ENCODE measurements around the gene EFCAB6.

DNA sequence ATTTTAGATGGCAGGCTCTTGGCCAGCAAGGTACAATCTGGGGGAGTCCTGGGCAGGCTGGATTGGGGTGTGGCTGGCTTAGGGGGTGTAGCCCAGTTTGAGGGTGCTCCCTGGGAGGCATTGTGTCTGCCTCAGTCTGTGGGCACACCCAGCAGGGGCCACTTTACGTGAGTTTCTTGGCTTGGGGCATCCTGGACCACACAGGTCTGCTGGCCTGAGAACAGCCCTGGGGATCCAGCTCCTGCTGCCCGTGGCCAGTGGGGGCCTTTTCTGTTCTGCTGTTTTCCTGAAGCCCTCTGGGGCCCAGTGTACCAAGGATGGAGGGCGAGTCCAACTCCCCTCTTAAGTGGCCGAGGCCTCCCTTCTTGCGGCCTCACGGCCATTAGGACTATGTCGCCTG lies 328.4 kb downstream of the EFCAB6 start:
- TF ChIP-seq ESRRG (CRISPR knock-in tag; IDR thresholded peaks at IDR 0.05) (no peak), PPARA (CRISPR knock-in tag; IDR thresholded peaks at IDR 0.05; ENCODE audit: borderline replicate concordance) (no peak), ZNF8 (CRISPR knock-in tag; IDR thresholded peaks at IDR 0.05) (no peak), ZFP30 (CRISPR knock-in tag; IDR thresholded peaks at IDR 0.05) (no peak), BACH2 (CRISPR knock-in tag; IDR thresholded peaks at IDR 0.05; ENCODE audit: borderline replicate concordance) (no peak), ARNTL (CRISPR knock-in tag; IDR thresholded peaks at IDR 0.05; ENCODE audit: borderline replicate concordance, low read depth) (no peak), TOX (CRISPR knock-in tag; IDR thresholded peaks at IDR 0.05; ENCODE audit: borderline replicate concordance) (no peak), ZFP3 (CRISPR knock-in tag; IDR thresholded peaks at IDR 0.05) (no peak), CSDC2 (CRISPR knock-in tag; IDR thresholded peaks at IDR 0.05) (no peak), RARB (CRISPR knock-in tag; IDR thresholded peaks at IDR 0.05) (no peak)
- TF ChIP-seq, protein P1, sequence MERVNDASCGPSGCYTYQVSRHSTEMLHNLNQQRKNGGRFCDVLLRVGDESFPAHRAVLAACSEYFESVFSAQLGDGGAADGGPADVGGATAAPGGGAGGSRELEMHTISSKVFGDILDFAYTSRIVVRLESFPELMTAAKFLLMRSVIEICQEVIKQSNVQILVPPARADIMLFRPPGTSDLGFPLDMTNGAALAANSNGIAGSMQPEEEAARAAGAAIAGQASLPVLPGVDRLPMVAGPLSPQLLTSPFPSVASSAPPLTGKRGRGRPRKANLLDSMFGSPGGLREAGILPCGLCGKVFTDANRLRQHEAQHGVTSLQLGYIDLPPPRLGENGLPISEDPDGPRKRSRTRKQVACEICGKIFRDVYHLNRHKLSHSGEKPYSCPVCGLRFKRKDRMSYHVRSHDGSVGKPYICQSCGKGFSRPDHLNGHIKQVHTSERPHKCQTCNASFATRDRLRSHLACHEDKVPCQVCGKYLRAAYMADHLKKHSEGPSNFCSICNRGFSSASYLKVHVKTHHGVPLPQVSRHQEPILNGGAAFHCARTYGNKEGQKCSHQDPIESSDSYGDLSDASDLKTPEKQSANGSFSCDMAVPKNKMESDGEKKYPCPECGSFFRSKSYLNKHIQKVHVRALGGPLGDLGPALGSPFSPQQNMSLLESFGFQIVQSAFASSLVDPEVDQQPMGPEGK (CRISPR knock-in tag; IDR thresholded peaks at IDR 0.05; ENCODE audit: borderline replicate concordance), result no peak
- TF ChIP-seq, protein P2, sequence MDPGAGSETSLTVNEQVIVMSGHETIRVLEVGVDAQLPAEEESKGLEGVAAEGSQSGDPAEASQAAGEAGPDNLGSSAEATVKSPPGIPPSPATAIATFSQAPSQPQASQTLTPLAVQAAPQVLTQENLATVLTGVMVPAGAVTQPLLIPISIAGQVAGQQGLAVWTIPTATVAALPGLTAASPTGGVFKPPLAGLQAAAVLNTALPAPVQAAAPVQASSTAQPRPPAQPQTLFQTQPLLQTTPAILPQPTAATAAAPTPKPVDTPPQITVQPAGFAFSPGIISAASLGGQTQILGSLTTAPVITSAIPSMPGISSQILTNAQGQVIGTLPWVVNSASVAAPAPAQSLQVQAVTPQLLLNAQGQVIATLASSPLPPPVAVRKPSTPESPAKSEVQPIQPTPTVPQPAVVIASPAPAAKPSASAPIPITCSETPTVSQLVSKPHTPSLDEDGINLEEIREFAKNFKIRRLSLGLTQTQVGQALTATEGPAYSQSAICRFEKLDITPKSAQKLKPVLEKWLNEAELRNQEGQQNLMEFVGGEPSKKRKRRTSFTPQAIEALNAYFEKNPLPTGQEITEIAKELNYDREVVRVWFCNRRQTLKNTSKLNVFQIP (CRISPR knock-in tag; IDR thresholded peaks at IDR 0.05; ENCODE audit: borderline replicate concordance, low read depth), result no peak
- TF ChIP-seq, protein P3, sequence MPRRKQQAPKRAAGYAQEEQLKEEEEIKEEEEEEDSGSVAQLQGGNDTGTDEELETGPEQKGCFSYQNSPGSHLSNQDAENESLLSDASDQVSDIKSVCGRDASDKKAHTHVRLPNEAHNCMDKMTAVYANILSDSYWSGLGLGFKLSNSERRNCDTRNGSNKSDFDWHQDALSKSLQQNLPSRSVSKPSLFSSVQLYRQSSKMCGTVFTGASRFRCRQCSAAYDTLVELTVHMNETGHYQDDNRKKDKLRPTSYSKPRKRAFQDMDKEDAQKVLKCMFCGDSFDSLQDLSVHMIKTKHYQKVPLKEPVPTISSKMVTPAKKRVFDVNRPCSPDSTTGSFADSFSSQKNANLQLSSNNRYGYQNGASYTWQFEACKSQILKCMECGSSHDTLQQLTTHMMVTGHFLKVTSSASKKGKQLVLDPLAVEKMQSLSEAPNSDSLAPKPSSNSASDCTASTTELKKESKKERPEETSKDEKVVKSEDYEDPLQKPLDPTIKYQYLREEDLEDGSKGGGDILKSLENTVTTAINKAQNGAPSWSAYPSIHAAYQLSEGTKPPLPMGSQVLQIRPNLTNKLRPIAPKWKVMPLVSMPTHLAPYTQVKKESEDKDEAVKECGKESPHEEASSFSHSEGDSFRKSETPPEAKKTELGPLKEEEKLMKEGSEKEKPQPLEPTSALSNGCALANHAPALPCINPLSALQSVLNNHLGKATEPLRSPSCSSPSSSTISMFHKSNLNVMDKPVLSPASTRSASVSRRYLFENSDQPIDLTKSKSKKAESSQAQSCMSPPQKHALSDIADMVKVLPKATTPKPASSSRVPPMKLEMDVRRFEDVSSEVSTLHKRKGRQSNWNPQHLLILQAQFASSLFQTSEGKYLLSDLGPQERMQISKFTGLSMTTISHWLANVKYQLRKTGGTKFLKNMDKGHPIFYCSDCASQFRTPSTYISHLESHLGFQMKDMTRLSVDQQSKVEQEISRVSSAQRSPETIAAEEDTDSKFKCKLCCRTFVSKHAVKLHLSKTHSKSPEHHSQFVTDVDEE (CRISPR knock-in tag; IDR thresholded peaks at IDR 0.05), result no peak
- TF ChIP-seq, protein P4, sequence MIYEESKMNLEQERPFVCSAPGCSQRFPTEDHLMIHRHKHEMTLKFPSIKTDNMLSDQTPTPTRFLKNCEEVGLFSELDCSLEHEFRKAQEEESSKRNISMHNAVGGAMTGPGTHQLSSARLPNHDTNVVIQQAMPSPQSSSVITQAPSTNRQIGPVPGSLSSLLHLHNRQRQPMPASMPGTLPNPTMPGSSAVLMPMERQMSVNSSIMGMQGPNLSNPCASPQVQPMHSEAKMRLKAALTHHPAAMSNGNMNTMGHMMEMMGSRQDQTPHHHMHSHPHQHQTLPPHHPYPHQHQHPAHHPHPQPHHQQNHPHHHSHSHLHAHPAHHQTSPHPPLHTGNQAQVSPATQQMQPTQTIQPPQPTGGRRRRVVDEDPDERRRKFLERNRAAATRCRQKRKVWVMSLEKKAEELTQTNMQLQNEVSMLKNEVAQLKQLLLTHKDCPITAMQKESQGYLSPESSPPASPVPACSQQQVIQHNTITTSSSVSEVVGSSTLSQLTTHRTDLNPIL (CRISPR knock-in tag; IDR thresholded peaks at IDR 0.05; ENCODE audit: low read depth), result no peak

Data from SK-N-SH treated with all-trans-retinoic acid at 6 μM for 48 hours (cell line).